Gastrocnemius medialis (tissue), 4 donors: ENCODE measurements around the gene SLC10A4.

Experiments
- CTCF ChIP-seq, 5 experiments: fragments of 450-650 bp in 3 of 5; fragments of 200-600 bp in 2 of 5; sonication (generic) in 2 of 5; IDR thresholded peaks in 4 of 5; conservative IDR thresholded peaks in 1 of 5; 1 replicate in 4 of 5; 2 replicates in 1 of 5; pipeline ENCODE4 v1.5.1; 2016 to 2019; ENCODE audit warnings: antibody characterized with exemption in 5 of 5, mild to moderate bottlenecking in 3 of 5, moderate library complexity in 3 of 5
- POLR2A ChIP-seq, 2 donors: fragments of 450-650 bp; IDR thresholded peaks; one replicate each; pipeline ENCODE4 v1.6.1; 2017; ENCODE audit warnings: antibody characterized with exemption in 2 of 2, mild to moderate bottlenecking in 2 of 2, moderate library complexity in 2 of 2

GRCh38 chr4:48504026-48504330 lies 20.8 kb downstream of the SLC10A4 start:
- TF ChIP-seq POLR2A (IDR thresholded peaks at IDR 0.05) (no peak), CTCF (IDR thresholded peaks at IDR 0.05 in 4 of 5, conservative IDR thresholded peaks at IDR 0.05 in 1 of 5) (no peak)
